Measurements from ENCODE around the gene NISCH.
"Not testable (repeated sequence)": the region's sequence is repeated elsewhere in the genome, so short reads cannot be mapped to it uniquely, and the experiment has no call there.

The NISCH gene

GRCh38 chr3:52516509-52517195, 61.2 kb downstream of the NISCH start:
- no peak for DNase-seq

DNA sequence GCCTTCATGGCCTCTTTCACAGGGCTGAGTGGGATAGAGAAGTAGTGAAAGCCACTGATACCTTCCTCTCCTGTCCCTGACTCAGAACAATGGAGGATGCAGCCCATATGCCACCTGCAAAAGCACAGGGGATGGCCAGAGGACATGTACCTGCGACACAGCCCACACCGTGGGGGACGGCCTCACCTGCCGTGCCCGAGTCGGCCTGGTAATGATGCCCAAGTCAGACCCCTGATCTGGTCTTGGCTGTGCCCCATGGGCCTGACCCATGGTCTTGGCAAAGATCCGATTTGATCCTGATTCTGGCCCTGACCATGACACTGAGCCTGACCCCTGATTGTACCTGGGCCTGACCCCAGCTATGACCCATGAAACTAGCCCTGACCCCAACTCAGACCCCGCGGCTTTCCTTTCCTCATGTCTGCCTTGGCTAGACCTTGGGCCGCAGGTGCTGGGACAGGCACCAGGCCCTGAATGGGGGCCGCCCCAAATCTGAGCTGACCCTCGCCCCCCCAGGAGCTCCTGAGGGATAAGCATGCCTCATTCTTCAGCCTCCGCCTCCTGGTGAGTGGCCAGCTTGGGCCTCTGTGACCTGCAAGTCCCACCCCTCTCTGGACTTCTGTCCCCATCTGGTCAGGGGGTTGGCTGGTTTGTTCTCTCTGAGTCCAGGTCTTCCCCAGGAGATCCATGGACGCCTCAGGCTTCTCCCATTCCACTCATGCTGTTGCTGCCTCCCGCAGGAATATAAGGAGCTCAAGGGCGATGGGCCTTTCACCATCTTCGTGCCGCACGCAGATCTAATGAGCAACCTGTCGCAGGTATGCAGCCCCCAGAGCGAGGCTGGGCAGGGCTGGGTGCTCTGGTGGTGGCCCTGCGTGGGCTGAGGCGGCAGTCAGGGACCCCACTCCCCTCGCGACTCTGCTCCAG, 62.7 kb downstream of the NISCH start:
- DNase-seq: no peak

GRCh38 chr3:52518723-52519444, 63.5 kb downstream of the NISCH start:
- no peak for DNase-seq

DNA sequence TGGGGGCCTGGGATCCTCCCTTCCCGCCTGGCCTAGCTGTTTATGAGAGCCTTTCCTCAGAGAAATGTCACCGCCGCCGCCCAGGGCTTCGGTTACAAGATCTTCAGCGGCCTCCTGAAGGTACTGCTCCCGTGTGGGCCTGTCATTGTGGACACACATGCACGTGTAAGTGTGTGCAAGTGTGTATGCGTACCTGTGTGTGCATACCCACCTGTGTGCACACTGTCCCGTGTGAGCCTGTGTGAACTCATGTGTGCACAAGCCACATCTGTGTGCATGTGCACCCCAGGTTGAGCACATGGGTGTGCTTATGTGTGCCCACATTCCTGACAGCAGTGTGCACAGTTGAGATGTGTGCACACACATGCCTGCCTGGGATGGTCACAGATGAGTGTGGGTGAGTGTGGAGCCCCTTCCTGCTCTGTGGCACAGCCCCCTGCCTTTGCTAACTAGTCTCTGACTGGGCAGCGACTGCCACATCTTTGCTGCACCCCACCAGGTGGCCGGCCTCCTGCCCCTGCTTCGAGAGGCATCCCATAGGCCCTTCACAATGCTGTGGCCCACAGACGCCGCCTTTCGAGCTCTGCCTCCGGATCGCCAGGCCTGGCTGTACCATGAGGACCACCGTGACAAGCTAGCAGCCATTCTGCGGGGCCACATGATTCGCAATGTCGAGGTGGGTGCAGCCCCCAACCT, 64.2 kb downstream of the NISCH start:
- no peak for DNase-seq

GRCh38 chr3:52520141-52520667, 64.8 kb downstream of the NISCH start:
- DNase-seq: no peak

GRCh38 chr3:52520716-52521487, 65.5 kb downstream of the NISCH start:
- DNase-seq: no peak

DNA sequence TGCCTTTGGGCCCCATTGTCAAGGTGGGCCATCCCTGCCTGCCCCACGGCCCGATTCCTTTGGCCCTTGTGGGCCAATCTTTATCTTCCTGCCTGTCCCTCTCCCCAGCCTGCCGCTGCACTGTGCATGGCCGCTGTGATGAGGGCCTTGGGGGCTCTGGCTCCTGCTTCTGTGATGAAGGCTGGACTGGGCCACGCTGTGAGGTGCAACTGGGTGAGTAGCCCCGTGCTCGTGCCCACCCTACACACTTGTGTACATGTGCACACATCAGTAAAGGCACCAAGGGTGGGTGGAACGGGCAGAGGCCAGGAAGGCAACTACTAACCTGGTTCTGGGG, 66.1 kb downstream of the NISCH start:
- DNase-seq: no peak

DNA sequence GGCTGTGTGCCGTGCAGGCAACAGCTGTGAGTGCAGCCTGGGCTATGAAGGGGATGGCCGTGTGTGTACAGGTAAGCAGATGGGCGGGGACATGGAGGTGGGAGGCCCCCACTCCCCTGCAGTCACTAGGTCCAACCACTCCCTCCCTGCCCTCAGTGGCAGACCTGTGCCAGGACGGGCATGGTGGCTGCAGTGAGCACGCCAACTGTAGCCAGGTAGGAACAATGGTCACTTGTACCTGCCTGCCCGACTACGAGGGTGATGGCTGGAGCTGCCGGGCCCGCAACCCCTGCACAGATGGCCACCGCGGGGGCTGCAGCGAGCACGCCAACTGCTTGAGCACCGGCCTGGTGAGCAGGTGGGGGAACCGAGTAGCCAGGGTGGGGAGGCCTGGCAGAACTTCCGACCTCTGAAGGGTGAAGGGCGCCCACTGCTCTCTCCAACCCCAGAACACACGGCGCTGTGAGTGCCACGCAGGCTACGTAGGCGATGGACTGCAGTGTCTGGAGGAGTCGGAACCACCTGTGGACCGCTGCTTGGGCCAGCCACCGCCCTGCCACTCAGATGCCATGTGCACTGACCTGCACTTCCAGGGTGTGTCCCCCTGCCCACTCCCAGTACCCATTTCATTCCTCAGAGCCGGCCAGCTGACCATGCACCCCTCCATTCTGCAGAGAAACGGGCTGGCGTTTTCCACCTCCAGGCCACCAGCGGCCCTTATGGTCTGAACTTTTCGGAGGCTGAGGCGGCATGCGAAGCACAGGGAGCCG, 66.7 kb downstream of the NISCH start:
- no peak for DNase-seq

GRCh38 chr3:52522651-52523251, 67.3 kb downstream of the NISCH start:
- no peak for DNase-seq

DNA sequence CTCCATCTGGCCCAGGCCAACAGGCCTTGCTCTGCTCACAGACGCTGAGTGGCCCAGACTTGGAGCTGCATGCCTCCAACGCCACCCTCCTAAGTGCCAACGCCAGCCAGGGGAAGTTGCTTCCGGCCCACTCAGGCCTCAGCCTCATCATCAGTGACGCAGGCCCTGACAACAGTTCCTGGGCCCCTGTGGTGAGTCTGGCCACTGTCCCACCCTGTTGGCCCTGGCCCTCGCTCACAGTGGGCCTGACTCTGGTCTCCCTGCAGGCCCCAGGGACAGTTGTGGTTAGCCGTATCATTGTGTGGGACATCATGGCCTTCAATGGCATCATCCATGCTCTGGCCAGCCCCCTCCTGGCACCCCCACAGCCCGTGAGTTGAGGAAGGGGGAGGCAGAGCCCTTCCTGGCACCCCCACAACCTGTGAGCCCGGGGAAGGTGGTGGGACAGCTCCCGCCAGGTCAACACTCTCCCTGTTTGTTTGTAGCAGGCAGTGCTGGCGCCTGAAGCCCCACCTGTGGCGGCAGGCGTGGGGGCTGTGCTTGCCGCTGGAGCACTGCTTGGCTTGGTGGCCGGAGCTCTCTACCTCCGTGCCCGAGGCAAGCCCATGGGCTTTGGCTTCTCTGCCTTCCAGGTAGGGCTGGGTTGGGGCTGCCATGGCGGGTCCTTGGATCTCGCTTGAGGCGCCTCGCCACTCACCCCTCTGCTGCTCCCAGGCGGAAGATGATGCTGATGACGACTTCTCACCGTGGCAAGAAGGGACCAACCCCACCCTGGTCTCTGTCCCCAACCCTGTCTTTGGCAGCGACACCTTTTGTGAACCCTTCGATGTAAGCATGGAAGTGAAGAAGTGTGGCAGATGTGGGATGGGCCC, 68.2 kb downstream of the NISCH start:
- no peak for DNase-seq

DNA sequence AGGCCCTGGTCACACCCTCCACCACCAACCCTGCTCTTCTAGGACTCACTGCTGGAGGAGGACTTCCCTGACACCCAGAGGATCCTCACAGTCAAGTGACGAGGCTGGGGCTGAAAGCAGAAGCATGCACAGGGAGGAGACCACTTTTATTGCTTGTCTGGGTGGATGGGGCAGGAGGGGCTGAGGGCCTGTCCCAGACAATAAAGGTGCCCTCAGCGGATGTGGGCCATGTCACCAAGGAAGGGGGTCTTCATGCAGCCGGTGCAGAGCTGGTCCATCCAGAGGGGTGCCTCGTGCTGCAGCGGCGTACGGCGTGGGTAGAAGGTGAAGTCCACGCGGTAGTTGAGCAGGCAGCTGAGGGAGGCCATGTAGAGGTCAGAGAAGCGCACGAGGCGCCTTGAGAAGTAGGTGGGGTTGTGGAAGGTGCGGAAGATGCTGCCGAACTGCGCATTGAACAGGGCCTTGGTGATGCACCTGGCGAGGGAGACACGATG, 68.9 kb downstream of the NISCH start:
- DNase-seq: no peak

DNA sequence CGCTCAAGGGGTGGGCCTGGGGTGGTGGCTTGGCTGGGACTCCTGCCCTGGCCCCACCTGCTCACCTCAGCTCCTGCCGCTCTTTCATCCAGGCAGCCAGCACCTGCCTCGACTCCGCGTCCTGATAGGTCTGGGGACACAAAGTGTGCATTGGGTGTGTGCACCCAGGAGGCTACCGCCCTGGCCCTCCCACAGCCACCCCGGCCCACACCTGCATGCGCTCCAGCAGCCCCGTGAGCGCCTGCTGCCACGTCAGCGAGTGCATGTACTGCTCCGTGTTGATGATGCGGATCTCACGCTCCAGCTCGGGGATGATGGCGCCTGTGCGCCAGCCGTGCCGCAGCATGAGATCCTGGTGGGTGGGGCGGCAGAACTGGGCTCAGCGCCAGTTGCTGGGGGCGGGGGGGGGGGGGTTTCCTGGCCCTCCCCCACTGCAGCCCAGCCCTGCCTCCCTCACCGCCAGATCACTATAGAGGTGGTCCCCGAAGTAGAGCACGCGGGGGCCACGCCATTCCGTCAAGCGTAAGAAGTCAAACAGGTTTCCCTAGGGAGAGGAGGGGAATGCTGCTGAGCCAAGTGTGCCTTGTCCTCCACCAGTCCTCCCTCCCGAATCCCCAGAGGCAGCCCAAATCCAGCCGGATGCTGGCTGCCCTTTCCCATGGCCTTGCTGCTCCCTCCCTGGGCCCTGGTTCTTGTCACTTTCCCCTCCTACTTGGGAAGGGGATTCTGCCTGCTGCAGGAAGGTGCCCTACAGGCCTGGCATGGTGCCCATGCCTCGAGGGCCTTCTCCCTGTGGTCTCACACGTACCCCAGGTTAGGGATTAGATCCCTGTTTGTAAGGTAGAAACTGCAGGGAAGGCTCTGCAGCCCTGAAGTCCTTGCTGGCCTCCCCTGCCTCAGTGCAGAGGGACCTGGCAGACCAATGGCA, 69.6 kb downstream of the NISCH start:
- DNase-seq: no peak

DNA sequence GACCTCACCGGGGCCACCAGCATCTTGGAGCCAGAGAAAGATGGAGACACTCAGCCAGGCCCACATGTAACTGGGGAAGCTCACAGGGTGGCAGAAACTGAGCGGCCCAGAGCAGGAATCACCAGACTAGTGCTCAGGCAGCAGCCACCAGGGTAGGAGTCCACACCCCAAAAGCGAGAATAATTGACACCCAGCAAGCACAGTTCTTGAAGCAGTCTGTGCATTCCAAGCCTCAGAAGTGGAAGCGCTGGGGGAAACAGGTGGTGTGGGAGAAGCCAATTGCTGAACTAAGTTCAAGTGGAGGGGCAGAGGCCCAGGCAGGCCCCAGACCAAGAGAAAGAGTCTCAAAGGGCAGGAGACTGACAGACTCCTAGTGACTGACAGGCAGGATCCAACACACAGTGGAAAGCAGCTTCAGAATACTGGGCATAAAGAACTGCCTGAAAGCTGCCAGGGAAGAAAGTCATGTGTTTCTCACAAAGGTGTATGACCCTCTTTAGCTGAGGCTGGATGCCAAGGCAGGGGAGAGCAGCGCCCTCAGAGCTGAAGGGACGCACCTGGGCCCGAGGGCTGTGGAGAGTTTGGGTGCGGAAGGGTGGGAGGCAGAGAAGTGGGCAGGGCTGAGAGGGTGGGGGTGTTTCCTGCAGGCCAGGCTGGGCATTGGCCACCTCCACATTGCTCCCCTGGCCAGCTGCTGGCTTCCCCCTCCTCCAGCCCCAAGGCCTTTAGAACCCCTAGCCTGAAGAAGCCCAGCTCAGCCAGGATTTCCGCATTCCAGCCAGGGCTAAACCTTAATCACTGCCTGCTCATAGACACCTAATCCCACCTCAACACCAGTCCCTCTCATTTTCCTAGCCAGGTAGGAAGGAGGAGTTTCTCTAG, 70.5 kb downstream of the NISCH start:
- no peak for DNase-seq

GRCh38 chr3:52526671-52527038, 71.3 kb downstream of the NISCH start:
- not testable (repeated sequence) for DNase-seq

GRCh38 chr3:52527039-52527731, 71.8 kb downstream of the NISCH start:
- DNase-seq: no peak

DNA sequence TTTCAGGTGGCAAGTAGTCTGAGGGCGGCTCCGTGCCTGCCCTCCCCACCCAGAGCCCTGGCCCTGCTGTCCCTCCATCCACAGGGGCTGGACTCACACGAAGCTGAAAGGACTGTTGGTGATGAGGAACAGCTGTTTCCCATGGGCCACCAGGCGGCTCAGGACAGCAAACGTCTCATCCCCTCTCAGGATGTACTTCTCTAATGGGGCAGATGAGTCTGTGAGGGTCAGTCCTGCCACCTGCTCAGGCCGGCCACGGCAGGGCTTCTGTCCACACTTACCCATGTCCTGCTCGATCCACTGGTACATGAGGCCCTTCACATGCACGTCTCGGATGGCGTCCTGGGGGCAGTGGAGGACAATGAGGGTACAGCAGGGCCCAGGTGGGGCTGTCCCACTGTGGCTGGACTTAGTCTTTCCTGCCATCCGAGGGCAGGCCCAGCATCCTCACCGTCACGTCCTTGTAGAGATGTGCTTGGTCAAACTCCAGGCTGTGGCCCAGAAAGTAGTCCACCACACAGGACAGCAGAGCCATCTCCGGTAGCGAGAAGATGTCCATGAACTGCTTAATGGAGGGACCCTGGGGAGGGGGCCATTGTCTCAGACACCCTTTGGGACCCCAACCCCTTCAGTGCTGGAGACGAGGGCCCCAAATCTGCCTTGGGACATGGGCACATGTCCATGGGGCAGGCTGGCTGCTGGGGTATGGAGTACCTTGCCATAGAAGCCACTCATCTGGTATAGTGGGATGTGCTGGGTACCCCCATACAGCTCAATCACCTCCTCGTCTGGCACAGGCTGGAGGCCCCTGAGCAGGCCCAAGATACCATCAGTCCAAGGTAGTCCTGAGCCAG, 72.6 kb downstream of the NISCH start:
- DNase-seq: no peak

Measured in NCI-H446 treated with DMSO at 0.1 percent for 48 hours (cell line).